NCI-H2227 (cell line): ENCODE measurements around the gene SLC45A1.

Experiments
- DNase-seq: peaks from one replicate; lab custom pipeline; 2025; ENCODE audit not compliant: unreplicated experiment; lab: John Stamatoyannopoulos, UW

The SLC45A1 gene

DNA sequence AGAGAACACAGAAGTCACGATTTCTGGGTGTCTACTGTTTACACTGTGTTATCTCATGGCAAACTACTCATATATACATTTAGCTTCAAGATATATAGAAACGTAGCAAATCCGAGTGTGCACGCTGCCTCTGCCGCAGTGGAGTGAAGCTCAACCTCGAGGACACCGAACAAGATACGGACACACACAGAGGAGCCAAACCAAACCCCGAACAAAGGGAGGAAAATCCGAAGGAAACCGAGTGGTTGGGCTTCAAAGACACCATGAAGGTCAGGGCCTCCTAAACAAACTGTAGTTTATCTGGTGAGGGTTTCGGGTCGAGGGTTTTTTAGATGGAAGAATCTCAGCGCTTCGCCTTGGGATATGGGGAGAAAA is 34.5 kb downstream of the SLC45A1 start:
- no peak for DNase-seq

DNA sequence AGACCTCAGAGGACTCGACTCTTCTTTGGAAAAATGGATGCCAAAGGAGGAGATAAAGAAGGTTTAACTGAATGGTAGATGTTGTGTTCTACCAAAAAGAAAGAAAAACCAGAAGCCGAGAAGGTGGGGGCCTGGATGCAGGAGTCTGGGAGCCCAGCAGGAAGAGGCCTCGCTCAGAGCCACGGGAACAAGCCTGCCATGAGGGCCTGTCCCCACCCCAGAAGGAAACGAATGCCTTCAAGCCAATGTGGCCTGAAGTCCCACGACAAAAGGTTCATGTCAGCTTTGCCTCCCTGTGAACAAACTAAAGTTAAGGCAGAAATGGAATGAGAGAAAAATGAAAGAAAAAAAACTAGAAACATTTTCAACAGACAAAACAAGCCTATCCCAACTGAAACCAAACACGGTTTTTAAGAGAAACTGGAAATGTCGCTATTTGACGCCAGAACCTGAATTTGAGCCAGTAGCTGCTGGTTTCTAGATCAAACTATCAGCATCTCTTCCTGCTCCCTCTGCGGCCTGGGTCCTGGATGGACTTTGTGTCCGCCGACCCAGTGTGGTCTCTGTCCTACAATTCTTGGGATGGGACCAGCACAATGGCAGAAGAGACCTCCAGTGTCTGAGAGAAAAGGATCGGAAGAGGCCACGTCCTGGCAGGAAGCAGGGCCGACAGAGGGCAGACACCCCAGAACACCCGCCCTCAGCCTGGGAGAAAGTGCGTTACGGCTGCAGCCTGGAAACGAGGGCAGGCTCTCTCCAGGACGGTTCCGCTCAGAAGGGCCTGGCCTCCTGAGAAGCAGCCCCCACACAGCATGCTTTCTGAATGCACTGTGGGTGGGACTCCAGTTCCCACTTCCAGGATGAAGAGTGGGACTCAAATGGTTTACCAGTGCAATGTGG is 35.2 kb downstream of the SLC45A1 start:
- DNase-seq: no peak

- DNase-seq: no peak
These were observed 36.1 kb downstream of the SLC45A1 start for GRCh38 chr1:8354038-8354437.

DNA sequence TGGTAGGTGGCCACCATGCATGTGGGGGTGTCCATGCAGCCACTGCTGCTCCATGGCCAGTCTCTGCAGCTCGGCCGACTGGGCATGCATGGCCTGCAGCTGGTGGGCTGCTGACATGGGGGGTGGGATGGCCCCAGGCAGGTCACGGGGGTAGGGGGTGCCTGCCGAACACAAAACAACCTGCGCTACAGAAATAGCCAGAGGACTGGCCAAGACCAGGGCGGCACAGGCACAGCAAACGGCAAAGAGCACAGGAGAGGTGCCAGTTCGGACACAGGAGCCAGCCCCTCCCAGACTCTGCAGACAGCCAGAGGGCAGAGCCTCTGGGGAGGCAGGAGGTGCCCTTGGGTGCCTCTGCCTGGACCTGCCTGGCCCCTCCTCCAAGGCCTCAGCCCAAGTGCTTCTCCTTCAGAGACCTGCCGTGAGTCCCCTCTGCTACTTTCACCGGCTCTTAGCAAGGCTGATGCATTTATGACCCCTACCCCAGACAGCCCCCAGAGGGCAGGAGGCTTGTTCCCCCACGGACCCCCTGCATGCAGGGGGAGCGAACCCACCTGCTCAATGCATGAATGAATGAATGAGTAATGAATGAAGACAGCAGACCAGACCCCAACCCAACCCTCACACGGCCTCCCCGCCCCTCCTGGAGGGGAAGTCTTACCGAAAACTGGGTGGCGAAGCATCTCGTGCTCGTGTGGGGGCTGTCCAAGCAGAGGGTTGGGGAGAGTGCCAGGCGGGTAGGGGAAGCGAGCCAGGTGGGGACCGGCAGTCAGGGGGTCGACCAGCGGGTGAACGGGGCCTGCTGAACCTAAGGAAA is 37.7 kb downstream of the SLC45A1 start:
- no peak for DNase-seq

- no peak for DNase-seq
These were observed 38.6 kb downstream of the SLC45A1 start for GRCh38 chr1:8356256-8357209.

DNA sequence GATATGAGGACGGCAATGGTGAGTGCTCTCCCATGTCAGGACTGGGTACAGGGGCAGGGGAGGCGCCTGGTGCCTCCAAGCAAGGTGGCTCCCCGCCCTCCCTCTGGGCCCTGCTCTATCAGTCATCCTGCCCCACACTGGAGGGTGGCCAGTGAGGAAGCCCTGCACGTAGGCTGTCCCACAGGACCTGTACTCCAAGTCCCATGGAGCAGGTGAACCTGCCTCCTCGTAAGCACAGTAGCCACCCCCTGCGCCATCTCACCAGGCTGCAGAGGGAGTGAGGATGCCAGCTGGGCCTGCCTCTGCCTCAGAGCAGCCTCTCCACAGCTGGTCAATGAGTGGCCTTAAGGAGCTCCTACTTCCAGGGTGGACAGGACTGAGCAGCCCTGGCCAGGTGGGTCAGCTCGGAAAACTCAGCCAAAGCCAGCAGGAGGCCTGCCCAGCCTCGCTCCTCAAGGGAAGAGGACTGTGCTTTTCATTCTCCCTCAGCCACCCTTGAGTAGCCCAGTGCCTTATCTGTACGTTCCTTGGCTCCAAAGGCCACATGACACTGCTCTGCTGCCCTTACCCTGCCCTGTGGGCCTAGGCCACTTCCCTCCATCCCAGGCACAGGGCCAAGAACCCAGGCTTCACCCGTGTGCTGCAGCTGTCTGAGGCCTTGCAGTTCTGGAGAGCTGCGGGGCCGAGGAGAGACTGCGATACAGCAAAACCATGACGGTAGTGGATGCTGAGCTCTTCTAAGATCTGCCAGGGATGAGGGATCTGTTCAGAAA is 39.6 kb downstream of the SLC45A1 start:
- no peak for DNase-seq

- no peak for DNase-seq
These were observed 40.5 kb downstream of the SLC45A1 start for GRCh38 chr1:8358241-8358896.

GRCh38 chr1:8358897-8359616 is 41.1 kb downstream of the SLC45A1 start:
- DNase-seq: no peak

DNA sequence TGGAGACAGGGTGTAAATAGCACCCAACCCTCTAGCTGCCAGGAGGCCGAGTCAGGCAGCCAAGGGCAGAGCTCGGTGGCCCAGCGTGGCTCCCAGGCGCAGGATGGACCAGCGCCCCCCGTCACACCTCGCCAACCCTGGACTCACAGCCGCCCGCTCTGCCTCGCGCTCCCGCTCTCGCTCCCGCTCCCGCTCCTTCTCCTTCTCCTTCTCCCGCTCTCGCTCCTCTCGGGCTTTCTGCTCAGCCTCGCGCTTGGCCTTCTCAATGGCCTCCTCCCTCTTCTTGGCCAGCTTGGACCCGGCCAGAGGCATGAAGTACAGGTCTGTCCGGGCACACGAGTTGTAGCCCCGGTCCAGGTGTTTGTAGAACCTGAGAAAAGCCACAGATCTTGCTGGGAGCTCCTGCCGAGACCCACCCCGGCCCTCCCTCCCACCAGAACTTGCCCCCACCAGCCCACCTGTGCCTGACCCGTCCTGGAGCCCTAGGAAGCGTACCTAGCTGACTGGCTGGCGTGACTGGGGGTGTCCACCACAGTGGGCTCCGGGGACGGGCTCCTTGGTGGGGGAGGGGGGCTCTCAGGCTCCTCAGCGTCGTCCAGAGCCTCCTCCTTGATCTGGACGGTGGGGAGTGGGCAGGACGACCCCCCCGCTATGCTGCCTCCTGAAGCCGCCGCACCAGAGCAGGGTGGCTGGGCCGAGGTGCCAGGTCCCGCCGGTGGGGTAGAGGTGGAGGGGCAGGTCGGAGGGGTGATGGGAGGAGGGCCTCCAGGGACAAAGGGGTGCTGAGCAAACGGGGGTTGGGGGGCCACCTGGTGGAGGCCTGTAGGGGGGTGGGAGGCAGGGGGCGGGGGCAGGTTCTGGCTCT is 41.9 kb downstream of the SLC45A1 start:
- no peak for DNase-seq

DNA sequence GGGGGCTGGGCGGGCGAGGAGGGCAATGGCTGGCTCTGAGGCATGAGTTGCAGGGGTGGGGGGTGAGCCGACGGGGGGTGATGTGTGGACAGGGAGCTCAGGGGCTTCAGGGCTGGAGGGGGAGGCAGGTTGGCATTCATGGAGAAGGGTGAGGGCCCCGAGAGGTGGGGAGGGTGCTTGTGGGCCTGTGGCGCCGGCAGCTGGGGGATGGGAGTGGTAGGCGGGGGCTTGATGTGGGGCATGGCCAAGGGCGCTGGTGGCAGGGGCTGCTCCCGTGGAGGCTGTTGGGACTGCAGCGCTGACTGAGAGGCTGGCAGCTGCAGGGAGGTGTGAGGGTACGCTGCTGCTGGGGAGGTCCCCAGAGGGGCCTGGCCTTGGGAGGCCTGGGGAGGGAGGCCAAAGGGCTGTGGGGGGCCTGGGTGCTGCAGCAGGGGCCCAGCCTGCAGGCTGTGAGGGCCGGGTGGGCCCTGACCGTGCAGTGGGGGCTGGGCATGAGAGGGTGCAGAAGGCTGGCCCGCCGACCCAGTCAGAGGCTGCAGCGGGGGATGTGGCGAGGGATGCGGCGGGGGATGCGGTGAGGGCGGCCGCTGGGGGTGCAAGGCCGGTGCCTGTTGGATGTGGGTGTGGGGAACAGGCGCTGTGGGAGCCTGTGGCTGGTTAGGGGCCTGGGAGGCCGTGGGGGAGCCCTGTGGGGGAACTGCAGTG is 42.7 kb downstream of the SLC45A1 start:
- no peak for DNase-seq

DNA sequence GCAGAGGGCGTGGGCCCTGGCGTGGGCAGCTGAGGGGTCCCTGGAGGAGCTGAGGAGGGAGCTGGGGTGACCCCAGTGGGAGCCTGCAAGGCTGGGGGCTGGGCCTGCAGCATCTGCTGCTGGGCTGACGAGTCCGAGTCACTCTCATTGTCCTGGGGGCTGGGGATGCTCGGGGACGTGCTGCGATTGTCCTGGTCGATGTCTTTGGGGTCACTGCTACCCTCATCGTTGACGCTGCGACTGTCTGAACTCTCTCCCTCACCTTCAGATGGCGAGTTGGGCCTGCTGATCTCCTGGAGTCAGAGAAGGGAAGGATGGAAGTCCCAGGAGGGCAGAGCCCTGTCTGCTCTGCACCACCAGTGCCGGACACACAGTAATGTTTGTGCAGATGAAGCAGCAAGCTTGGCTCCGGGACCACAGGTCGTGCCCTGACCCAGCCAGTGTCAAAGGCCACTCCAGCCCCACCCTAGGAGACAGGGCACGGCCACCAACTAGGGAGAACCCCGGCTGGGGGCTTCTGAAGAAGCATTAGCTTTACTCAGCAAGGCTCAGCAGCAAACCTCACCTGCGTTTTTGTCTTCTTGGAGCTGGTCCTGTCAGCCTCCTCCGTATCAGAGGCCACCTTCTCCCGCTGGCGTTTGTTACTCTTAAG is 43.4 kb downstream of the SLC45A1 start:
- no peak for DNase-seq

DNA sequence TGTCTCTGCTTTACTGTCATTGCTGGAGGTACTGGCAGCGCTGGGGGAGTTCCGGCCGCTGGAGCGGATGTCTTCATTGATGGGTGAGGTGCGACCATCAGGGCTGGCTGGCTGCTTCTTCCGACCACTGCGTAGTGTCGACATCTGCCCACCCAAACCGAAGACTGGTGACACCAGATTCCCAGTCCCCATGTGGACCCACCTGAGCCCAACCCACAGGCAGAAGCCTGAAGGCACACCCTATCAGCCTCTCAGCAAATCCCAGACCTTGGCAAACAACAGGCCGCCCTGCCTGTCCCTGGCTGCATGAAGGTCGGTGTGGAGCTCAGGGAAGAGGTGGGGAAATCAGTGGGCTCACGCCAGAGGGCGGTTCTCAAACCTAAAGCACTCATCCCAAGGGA is 44.8 kb downstream of the SLC45A1 start:
- no peak for DNase-seq

DNA sequence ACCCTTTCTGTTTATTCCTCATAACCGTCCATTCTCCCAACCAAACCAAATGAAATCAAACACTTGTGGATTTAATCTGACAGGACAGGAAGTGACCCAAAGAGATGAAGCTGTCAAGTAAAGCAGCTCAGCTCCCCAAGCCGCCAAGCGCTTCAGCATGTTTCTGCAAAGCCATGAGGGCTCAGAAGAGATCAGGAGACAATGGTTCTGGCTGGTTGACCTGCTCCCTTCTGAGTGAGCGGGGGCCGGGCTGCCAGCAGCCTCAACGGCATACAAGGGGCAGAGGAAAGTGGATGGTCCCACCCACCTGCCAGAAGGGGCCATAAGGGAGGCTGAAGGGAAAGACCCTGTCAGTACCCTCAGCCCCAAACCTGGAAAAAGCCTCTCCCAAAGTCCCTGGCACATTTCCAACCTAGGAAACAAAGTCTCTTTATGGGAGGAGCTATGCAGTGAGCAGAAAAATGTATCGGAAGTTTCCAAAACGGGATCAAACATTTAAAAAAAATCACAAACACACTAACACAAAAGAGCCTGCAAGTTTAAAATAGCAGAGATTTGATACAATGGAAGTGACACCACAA is 45.4 kb downstream of the SLC45A1 start:
- no peak for DNase-seq

- no peak for DNase-seq
These were observed 45.9 kb downstream of the SLC45A1 start for GRCh38 chr1:8363767-8364301.

GRCh38 chr1:8364528-8365442 is 46.9 kb downstream of the SLC45A1 start:
- no peak for DNase-seq
